Natural killer cell (primary cell): ENCODE data around the gene FXYD1. TPM values are rescaled to one million over a fixed set of nuclear protein-coding genes. Genes with fewer than 3 reads are reported as not detected.

Experiments used
- ATAC-seq, 3 donors: fragments of 150-1000 bp in 2 of 3; fragments of 200-7000 bp in 1 of 3; cut with Tn5 transposase; 1 replicate in 1 of 3; 2 replicates in 2 of 3; pipeline ENCODE4 v1.10.0; 2021; ENCODE audit warnings: mild to moderate bottlenecking in 2 of 3, moderate library complexity in 2 of 3
- DNase-seq, 2 donors: peaks; one replicate each; pipeline versions ENCODE4 v3.0.0 to v3.0.0-alpha.2; 2013 to 2021; ENCODE audit warnings: mixed read lengths in 1 of 2
- H3K27ac ChIP-seq: one replicate; pipeline ENCODE4 v1.5.1; 2013; ENCODE audit warnings: mild to moderate bottlenecking, low read length
- H3K27me3 ChIP-seq: one replicate; pipeline ENCODE4 v1.6.1; 2013; ENCODE audit warnings: low read length; ENCODE audit not compliant: control insufficient read depth, insufficient read depth
- H3K36me3 ChIP-seq: one replicate; pipeline ENCODE4 v1.6.1; 2013; ENCODE audit warnings: low read length; ENCODE audit not compliant: control insufficient read depth, insufficient read depth
- H3K4me1 ChIP-seq: one replicate; pipeline ENCODE4 v1.6.1; 2013; ENCODE audit warnings: low read length; ENCODE audit not compliant: control insufficient read depth, insufficient read depth
- H3K4me3 ChIP-seq: one replicate; pipeline ENCODE4 v1.5.1; 2013; ENCODE audit warnings: low read length
- H3K9me3 ChIP-seq: one replicate; pipeline ENCODE4 v1.6.1; 2013; ENCODE audit warnings: low read length; ENCODE audit not compliant: control insufficient read depth, insufficient read depth
- H3K27ac Mint-ChIP-seq, 2 donors: one replicate each; pipeline ENCODE4 v1.8.0; 2022; ENCODE audit warnings: mild to moderate bottlenecking in 2 of 2, mixed read lengths in 2 of 2, moderate library complexity in 1 of 2
- H3K27me3 Mint-ChIP-seq, 2 donors: one replicate each; pipeline ENCODE4 v1.8.0; 2022; ENCODE audit warnings: low read depth in 2 of 2, mixed read lengths in 2 of 2
- H3K36me3 Mint-ChIP-seq: one replicate; pipeline ENCODE4 v1.8.0; 2022; ENCODE audit warnings: mixed read lengths
- H3K4me1 Mint-ChIP-seq, 2 donors: one replicate each; pipeline ENCODE4 v1.8.0; 2022; ENCODE audit warnings: mixed read lengths in 2 of 2
- H3K4me3 Mint-ChIP-seq: one replicate; pipeline ENCODE4 v1.8.0; 2022; ENCODE audit warnings: mild to moderate bottlenecking, moderate library complexity, mixed read lengths
- H3K9me3 Mint-ChIP-seq, 2 donors: one replicate each; pipeline ENCODE4 v1.8.0; 2022; ENCODE audit warnings: mixed read lengths in 2 of 2
- WGBS: methylation state at CpG from one replicate; pipeline ENCODE4 v1.1.7; 2013; ENCODE audit warnings: missing lambda C conversion rate; ENCODE audit not compliant: insufficient coverage; 5-methylcytosine and 5-hydroxymethylcytosine counted together
- intact Hi-C: fragments of 100-400 bp; cut with micrococcal nuclease; formaldehyde crosslinking; loops from one replicate; pipeline ENCODE4 v1.14.2; 2022
- total RNA-seq, 4 donors: library from RNA; stranded (reverse); fragments of 120-200 nt in 1 of 4; gene quantifications; one replicate each; pipeline versions ENCODE4 v1.2.3 to v1.2.4, GENCODE V29; 2013 to 2022
- TF ChIP-seq, protein P1 (sequence below): fragments of 200-600 bp; IDR thresholded peaks from one replicate; pipeline ENCODE4 v1.8.0; 2022; ENCODE audit warnings: antibody characterized with exemption

The FXYD1 gene
- total RNA-seq, result not detected
- total RNA-seq (2013), result 1.8 TPM

- 91% methylated on average over 14 of the region's 18 CpGs for WGBS
- Histone ChIP-seq H3K9me3 (no peaks in the 10 kb centered on the region), H3K27ac (no peak within 1 kb of the TSS), H3K27me3 (peaks cover 11% of the 10 kb centered on the region), H3K4me3 (no peak within 1 kb of the TSS), H3K36me3 (no peaks in the 10 kb centered on the region), H3K4me1 (peaks cover 33% of the 10 kb centered on the region)
- no peak for ATAC-seq
- Mint-ChIP-seq H3K27ac (peak within 1 kb of the TSS in 1 of 2 donors; percentile 6), H3K36me3 (no peaks in the 10 kb centered on the region), H3K27me3 (peaks cover 0 to 25% of the 10 kb centered on the region in 2 donors), H3K4me1 (peaks cover 6 to 31% of the 10 kb centered on the region in 2 donors), H3K4me3 (no peak within 1 kb of the TSS), H3K9me3 (no peaks in the 10 kb centered on the region)
- intact Hi-C loops, result no loop called here
- TF ChIP-seq, protein P1, sequence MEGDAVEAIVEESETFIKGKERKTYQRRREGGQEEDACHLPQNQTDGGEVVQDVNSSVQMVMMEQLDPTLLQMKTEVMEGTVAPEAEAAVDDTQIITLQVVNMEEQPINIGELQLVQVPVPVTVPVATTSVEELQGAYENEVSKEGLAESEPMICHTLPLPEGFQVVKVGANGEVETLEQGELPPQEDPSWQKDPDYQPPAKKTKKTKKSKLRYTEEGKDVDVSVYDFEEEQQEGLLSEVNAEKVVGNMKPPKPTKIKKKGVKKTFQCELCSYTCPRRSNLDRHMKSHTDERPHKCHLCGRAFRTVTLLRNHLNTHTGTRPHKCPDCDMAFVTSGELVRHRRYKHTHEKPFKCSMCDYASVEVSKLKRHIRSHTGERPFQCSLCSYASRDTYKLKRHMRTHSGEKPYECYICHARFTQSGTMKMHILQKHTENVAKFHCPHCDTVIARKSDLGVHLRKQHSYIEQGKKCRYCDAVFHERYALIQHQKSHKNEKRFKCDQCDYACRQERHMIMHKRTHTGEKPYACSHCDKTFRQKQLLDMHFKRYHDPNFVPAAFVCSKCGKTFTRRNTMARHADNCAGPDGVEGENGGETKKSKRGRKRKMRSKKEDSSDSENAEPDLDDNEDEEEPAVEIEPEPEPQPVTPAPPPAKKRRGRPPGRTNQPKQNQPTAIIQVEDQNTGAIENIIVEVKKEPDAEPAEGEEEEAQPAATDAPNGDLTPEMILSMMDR, result no peak
- DNase-seq, result no peak
These were observed at the start of gene FXYD1 for GRCh38 chr19:35138305-35138892. Gene FXYD1 (plus strand): TSS chr19:35138824. CDS start chr19:35140080, 1,256 bp downstream.

- intact Hi-C loops, result no loop called here
- TF ChIP-seq, protein P1, result no peak
- ATAC-seq (no peak), DNase-seq (no peak)
- WGBS, result 96% methylated on average over 7 of the region's 8 CpGs
- Mint-ChIP-seq H3K27ac (no peak overlapping the region), H3K27me3 (peaks cover 0 to 3% of the 10 kb centered on the region in 2 donors), H3K36me3 (no peaks in the 10 kb centered on the region), H3K4me1 (peaks cover 17 to 18% of the 10 kb centered on the region in 2 donors), H3K4me3 (no peak overlapping the region), H3K9me3 (no peaks in the 10 kb centered on the region)
- no peak overlapping the region for H3K4me3 ChIP-seq
- H3K36me3 ChIP-seq, result no peaks in the 10 kb centered on the region
- no peaks in the 10 kb centered on the region for H3K9me3 ChIP-seq
- H3K27me3 ChIP-seq, result peaks cover 6% of the 10 kb centered on the region
- no peak overlapping the region for H3K27ac ChIP-seq
- peaks cover 33% of the 10 kb centered on the region for H3K4me1 ChIP-seq
These were observed 49.1 kb upstream of the FXYD1 start for GRCh38 chr19:35089554-35089953.

DNA sequence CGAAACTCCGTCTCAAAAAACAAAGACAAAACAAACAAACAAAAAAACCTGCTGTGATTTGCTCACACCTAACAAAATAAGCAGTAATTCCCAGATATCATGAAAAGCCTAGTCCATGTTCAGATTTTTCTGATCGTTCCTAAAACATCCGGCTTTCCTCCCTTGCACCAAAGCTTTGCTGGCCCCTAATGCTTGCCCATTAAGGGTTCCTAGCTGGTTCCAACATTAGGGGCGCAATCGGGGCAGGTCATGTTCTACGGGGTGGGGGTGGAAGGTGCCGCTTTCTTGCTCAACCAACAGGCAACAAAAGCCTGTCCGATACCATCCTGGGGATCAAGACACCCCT lies 48.5 kb upstream of the FXYD1 start:
- no peaks in the 10 kb centered on the region for H3K36me3 ChIP-seq
- no peaks in the 10 kb centered on the region for H3K9me3 ChIP-seq
- Mint-ChIP-seq H3K9me3 (no peaks in the 10 kb centered on the region), H3K4me1 (peaks cover 17 to 18% of the 10 kb centered on the region in 2 donors), H3K27ac (no peak overlapping the region), H3K36me3 (no peaks in the 10 kb centered on the region), H3K27me3 (peaks cover 0 to 3% of the 10 kb centered on the region in 2 donors), H3K4me3 (no peak overlapping the region)
- DNase-seq (no peak), ATAC-seq (no peak)
- peaks cover 6% of the 10 kb centered on the region for H3K27me3 ChIP-seq
- H3K4me3 ChIP-seq, result no peak overlapping the region
- TF ChIP-seq, protein P1, result no peak
- no peak overlapping the region for H3K27ac ChIP-seq
- 30% methylated on average over 7 of the region's 9 CpGs for WGBS
- H3K4me1 ChIP-seq, result peaks cover 27% of the 10 kb centered on the region
- intact Hi-C loops, result loop anchor here (1.0 kb wide), 1 partner anchor 23 kb away; no protein-coding TSS in a partner anchor
